Aorta (tissue), 5 donors: Measurements from ENCODE around the gene ANKFN1. TPM values are rescaled to one million over a fixed set of nuclear protein-coding genes. Genes with fewer than 3 reads are reported as not detected.

Source experiments
- ATAC-seq: fragments of 200-7000 bp; cut with Tn5 transposase; one replicate; pipeline ENCODE4 v1.9.1; 2022; ENCODE audit warnings: moderate library complexity; ENCODE audit not compliant: low FRiP score
- DNase-seq, 2 donors: peaks; one replicate each; pipeline ENCODE4 v3.0.0-alpha.2; 2020
- H3K27ac ChIP-seq, 2 donors: one replicate each; pipeline ENCODE4 v1.5.1; 2013; ENCODE audit warnings: low read length in 2 of 2, mild to moderate bottlenecking in 2 of 2, moderate library complexity in 2 of 2, control low read depth in 1 of 2, inconsistent platforms in 1 of 2, low read depth in 1 of 2
- H3K27me3 ChIP-seq, 2 donors: one replicate each; pipeline ENCODE4 v1.6.1; 2013; ENCODE audit warnings: control low read depth in 1 of 2, low read length in 1 of 2, mild to moderate bottlenecking in 1 of 2, moderate library complexity in 1 of 2; ENCODE audit not compliant: insufficient read depth in 2 of 2, control insufficient read depth in 1 of 2
- H3K36me3 ChIP-seq, 2 donors: one replicate each; pipeline ENCODE4 v1.6.1; 2013; ENCODE audit warnings: control low read depth in 1 of 2, low read length in 1 of 2, mild to moderate bottlenecking in 1 of 2; ENCODE audit not compliant: insufficient read depth in 2 of 2, control insufficient read depth in 1 of 2
- H3K4me1 ChIP-seq, 2 donors: one replicate each; pipeline ENCODE4 v1.6.1; 2013; ENCODE audit warnings: low read length in 2 of 2, control low read depth in 1 of 2, mild to moderate bottlenecking in 1 of 2, moderate library complexity in 1 of 2; ENCODE audit not compliant: insufficient read depth in 2 of 2, control insufficient read depth in 1 of 2
- H3K4me3 ChIP-seq, 2 donors: one replicate each; pipeline ENCODE4 v1.5.1; 2013; ENCODE audit warnings: low read length in 2 of 2, control low read depth in 1 of 2, mild to moderate bottlenecking in 1 of 2
- H3K9me3 ChIP-seq: one replicate; pipeline ENCODE4 v1.6.1; 2013; ENCODE audit warnings: mild to moderate bottlenecking, low read length; ENCODE audit not compliant: control insufficient read depth
- WGBS, 2 donors: extraction: QIAGEN DNeasy Blood & Tissue Kit; methylation state at CpG; one replicate each; pipeline ENCODE4 v1.1.7; 2013; 5-methylcytosine and 5-hydroxymethylcytosine counted together
- intact Hi-C, 2 donors: fragments of 100-400 bp; cut with DNase I; formaldehyde crosslinking; loops; one replicate each; pipeline versions ENCODE4 v1.14.2 to v1.15.0; 2022
- polyA plus RNA-seq, 2 donors: library from polyadenylated mRNA; stranded (reverse); fragments of 200-250 nt; gene quantifications; one replicate each; pipeline ENCODE4 v1.2.3, GENCODE V29; 2013
- total RNA-seq, 2 donors: library from RNA; stranded (reverse); fragmentation: NEBNext Ultra II Directional; extraction: Animal tissue kit (Norgen Biotek cat#: 25700); gene quantifications; one replicate each; pipeline ENCODE4 v1.2.1, GENCODE V29; 2021
- donor health status: healthy with polysubstance abuse.
- donor health status: Bipolar disorder and iron deficiency.
- donor health status: DM: no; HTN: no; CAD: no.
- donor health status: DM: no; HTN: no; CAD: no.
- donor health status: DM: yes; HTN: yes; CAD: no.

ANKFN1 gene
- total and polyA plus RNA-seq, 4 donors, result 0.15 to 0.99 (median 0.26) TPM; not detected in 1

GRCh38 chr17:56482229-56482628, 329.0 kb downstream of the ANKFN1 start:
- DNase-seq (no peak), ATAC-seq (no peak)
- Histone ChIP-seq H3K4me1 (no peaks in the 10 kb centered on the region), H3K27me3 (peaks cover 0 to 1% of the 10 kb centered on the region in 2 donors), H3K27ac (no peak overlapping the region), H3K9me3 (no peaks in the 10 kb centered on the region), H3K4me3 (no peak overlapping the region), H3K36me3 (no peaks in the 10 kb centered on the region)
- intact Hi-C loops, result no loop called here
- 88 to 90% methylated on average over 6 of the region's 6 CpGs for WGBS, 2 donors

GRCh38 chr17:56486732-56487131, 333.5 kb downstream of the ANKFN1 start:
- Histone ChIP-seq H3K4me1 (no peaks in the 10 kb centered on the region), H3K27me3 (peaks cover 0 to 1% of the 10 kb centered on the region in 2 donors), H3K9me3 (no peaks in the 10 kb centered on the region), H3K4me3 (no peak overlapping the region), H3K27ac (no peak overlapping the region), H3K36me3 (no peaks in the 10 kb centered on the region)
- intact Hi-C loops, result no loop called here
- DNase-seq, result no peak
- no peak for ATAC-seq

- no peak overlapping the region for H3K27ac ChIP-seq
- DNase-seq, result no peak
These were observed 335.5 kb downstream of the ANKFN1 start for GRCh38 chr17:56488800-56489199.

GRCh38 chr17:56489980-56490379, 336.7 kb downstream of the ANKFN1 start:
- Histone ChIP-seq H3K27ac (no peak overlapping the region), H3K4me3 (no peak overlapping the region), H3K27me3 (peaks cover 0 to 1% of the 10 kb centered on the region in 2 donors), H3K4me1 (no peaks in the 10 kb centered on the region), H3K36me3 (no peaks in the 10 kb centered on the region), H3K9me3 (no peaks in the 10 kb centered on the region)
- 97 to 98% methylated on average over 2 of the region's 2 CpGs for WGBS, 2 donors
- ATAC-seq, result no peak
- no peak for DNase-seq
- intact Hi-C loops, result no loop called here

More at GRCh38 chr17:56488800-56489199, 335.5 kb downstream of the ANKFN1 start:
- Histone ChIP-seq H3K27me3 (peaks cover 0 to 1% of the 10 kb centered on the region in 2 donors), H3K36me3 (no peaks in the 10 kb centered on the region), H3K4me3 (no peak overlapping the region), H3K4me1 (no peaks in the 10 kb centered on the region), H3K9me3 (no peaks in the 10 kb centered on the region)
- WGBS, 2 donors, result 95 to 100% methylated on average over 2 of the region's 2 CpGs
- intact Hi-C loops, result no loop called here
- no peak for ATAC-seq

GRCh38 chr17:56495556-56495955, 342.3 kb downstream of the ANKFN1 start:
- Histone ChIP-seq H3K27ac (no peak overlapping the region), H3K36me3 (no peaks in the 10 kb centered on the region), H3K27me3 (no peaks in the 10 kb centered on the region), H3K9me3 (no peaks in the 10 kb centered on the region), H3K4me1 (no peaks in the 10 kb centered on the region), H3K4me3 (no peak overlapping the region)
- intact Hi-C loops, result no loop called here
- WGBS, 2 donors, result 49 to 60% methylated on average over 3 of the region's 3 CpGs
- DNase-seq, result no peak
- no peak for ATAC-seq

GRCh38 chr17:56497132-56497531, 343.9 kb downstream of the ANKFN1 start:
- WGBS, 2 donors, result 80 to 84% methylated on average over 2 of the region's 2 CpGs
- H3K27ac ChIP-seq, result no peak overlapping the region
- H3K27me3 ChIP-seq, result no peaks in the 10 kb centered on the region
- no peaks in the 10 kb centered on the region for H3K9me3 ChIP-seq
- no peaks in the 10 kb centered on the region for H3K36me3 ChIP-seq
- ATAC-seq (no peak), DNase-seq (no peak)
- no peaks in the 10 kb centered on the region for H3K4me1 ChIP-seq
- no peak overlapping the region for H3K4me3 ChIP-seq
- intact Hi-C loops, result no loop called here

- ATAC-seq (no peak), DNase-seq (no peak)
- 75 to 76% methylated on average over 1 of the region's 1 CpG for WGBS, 2 donors
- Histone ChIP-seq H3K9me3 (no peaks in the 10 kb centered on the region), H3K27ac (no peak overlapping the region), H3K4me1 (no peaks in the 10 kb centered on the region), H3K27me3 (no peaks in the 10 kb centered on the region), H3K4me3 (no peak overlapping the region), H3K36me3 (no peaks in the 10 kb centered on the region)
- intact Hi-C loops, result no loop called here
These were observed 346.6 kb downstream of the ANKFN1 start for GRCh38 chr17:56499799-56500388.

- ATAC-seq (no peak), DNase-seq (no peak)
- intact Hi-C loops, result no loop called here
- H3K4me3 ChIP-seq, result no peak overlapping the region
- H3K27me3 ChIP-seq, result no peaks in the 10 kb centered on the region
- no peak overlapping the region for H3K27ac ChIP-seq
- 22 to 31% methylated on average over 5 of the region's 5 CpGs for WGBS, 2 donors
- H3K36me3 ChIP-seq, result no peaks in the 10 kb centered on the region
- H3K4me1 ChIP-seq, result no peaks in the 10 kb centered on the region
- no peaks in the 10 kb centered on the region for H3K9me3 ChIP-seq
These were observed 348.9 kb downstream of the ANKFN1 start for GRCh38 chr17:56502120-56502654.

- no peak for DNase-seq
- 91% methylated on average over 2 of the region's 2 CpGs for WGBS, 2 donors
- ATAC-seq, result no peak
- Histone ChIP-seq H3K9me3 (no peaks in the 10 kb centered on the region), H3K27me3 (no peaks in the 10 kb centered on the region), H3K36me3 (no peaks in the 10 kb centered on the region), H3K27ac (no peak overlapping the region), H3K4me3 (no peak overlapping the region), H3K4me1 (no peaks in the 10 kb centered on the region)
- intact Hi-C loops, result no loop called here
These were observed 352.0 kb downstream of the ANKFN1 start for GRCh38 chr17:56505154-56505756.
